Measurements from ENCODE around the gene DENND2D. TPM values are rescaled to one million over a fixed set of nuclear protein-coding genes. Genes with fewer than 3 reads are reported as not detected.

DENND2D gene
- total and polyA plus RNA-seq, 10 of the 15 experiments (the other 5 are each of a cell fraction or from before 2014, with no cell fraction given): 149 to 375 (median 172) TPM

- peak; percentile 6 for TF ChIP-seq EED (IDR thresholded peaks at IDR 0.05; ENCODE audit: low read depth)
- TF ChIP-seq, protein P1, sequence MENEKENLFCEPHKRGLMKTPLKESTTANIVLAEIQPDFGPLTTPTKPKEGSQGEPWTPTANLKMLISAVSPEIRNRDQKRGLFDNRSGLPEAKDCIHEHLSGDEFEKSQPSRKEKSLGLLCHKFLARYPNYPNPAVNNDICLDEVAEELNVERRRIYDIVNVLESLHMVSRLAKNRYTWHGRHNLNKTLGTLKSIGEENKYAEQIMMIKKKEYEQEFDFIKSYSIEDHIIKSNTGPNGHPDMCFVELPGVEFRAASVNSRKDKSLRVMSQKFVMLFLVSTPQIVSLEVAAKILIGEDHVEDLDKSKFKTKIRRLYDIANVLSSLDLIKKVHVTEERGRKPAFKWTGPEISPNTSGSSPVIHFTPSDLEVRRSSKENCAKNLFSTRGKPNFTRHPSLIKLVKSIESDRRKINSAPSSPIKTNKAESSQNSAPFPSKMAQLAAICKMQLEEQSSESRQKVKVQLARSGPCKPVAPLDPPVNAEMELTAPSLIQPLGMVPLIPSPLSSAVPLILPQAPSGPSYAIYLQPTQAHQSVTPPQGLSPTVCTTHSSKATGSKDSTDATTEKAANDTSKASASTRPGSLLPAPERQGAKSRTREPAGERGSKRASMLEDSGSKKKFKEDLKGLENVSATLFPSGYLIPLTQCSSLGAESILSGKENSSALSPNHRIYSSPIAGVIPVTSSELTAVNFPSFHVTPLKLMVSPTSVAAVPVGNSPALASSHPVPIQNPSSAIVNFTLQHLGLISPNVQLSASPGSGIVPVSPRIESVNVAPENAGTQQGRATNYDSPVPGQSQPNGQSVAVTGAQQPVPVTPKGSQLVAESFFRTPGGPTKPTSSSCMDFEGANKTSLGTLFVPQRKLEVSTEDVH (IDR thresholded peaks at IDR 0.05; ENCODE audit: low read depth, partially characterized antibody): peak; percentile 12
- TF ChIP-seq BCL11A (IDR thresholded peaks at IDR 0.05; ENCODE audit: low read depth, low read length): no peak
- no peak for TF ChIP-seq KAT2A (conservative IDR thresholded peaks at IDR 0.05; ENCODE audit: control insufficient read depth, low read depth, low read length)
- no peak for TF ChIP-seq LARP7 (IDR thresholded peaks at IDR 0.05)
- TF ChIP-seq NR2C1 (IDR thresholded peaks at IDR 0.05): no peak
- TF ChIP-seq, protein P2, sequence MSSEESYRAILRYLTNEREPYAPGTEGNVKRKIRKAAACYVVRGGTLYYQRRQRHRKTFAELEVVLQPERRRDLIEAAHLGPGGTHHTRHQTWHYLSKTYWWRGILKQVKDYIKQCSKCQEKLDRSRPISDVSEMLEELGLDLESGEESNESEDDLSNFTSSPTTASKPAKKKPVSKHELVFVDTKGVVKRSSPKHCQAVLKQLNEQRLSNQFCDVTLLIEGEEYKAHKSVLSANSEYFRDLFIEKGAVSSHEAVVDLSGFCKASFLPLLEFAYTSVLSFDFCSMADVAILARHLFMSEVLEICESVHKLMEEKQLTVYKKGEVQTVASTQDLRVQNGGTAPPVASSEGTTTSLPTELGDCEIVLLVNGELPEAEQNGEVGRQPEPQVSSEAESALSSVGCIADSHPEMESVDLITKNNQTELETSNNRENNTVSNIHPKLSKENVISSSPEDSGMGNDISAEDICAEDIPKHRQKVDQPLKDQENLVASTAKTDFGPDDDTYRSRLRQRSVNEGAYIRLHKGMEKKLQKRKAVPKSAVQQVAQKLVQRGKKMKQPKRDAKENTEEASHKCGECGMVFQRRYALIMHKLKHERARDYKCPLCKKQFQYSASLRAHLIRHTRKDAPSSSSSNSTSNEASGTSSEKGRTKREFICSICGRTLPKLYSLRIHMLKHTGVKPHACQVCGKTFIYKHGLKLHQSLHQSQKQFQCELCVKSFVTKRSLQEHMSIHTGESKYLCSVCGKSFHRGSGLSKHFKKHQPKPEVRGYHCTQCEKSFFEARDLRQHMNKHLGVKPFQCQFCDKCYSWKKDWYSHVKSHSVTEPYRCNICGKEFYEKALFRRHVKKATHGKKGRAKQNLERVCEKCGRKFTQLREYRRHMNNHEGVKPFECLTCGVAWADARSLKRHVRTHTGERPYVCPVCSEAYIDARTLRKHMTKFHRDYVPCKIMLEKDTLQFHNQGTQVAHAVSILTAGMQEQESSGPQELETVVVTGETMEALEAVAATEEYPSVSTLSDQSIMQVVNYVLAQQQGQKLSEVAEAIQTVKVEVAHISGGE (CRISPR knock-in tag; IDR thresholded peaks at IDR 0.05): no peak
- no peak for TF ChIP-seq ZZZ3 (IDR thresholded peaks at IDR 0.05; ENCODE audit: control insufficient read depth, insufficient read length, low read depth)
- no peak for TF ChIP-seq ETV6 (conservative IDR thresholded peaks at IDR 0.05 in 1 of 2, IDR thresholded peaks at IDR 0.05 in 1 of 2; ENCODE audit: borderline replicate concordance in 1 of 2, low read depth in 1 of 2)
- TF ChIP-seq PBX3 (IDR thresholded peaks at IDR 0.05; ENCODE audit: insufficient replicate concordance, low read depth, low read length): no peak
- no peak for TF ChIP-seq EGR1 (IDR thresholded peaks at IDR 0.05; ENCODE audit: borderline replicate concordance in 1 of 2, low read depth in 2 of 2, low read length in 2 of 2)
- no peak for TF ChIP-seq NFXL1 (IDR thresholded peaks at IDR 0.05; ENCODE audit: borderline replicate concordance)
- TF ChIP-seq RELA (IDR thresholded peaks at IDR 0.05; ENCODE audit: borderline replicate concordance, partially characterized antibody): no peak
- TF ChIP-seq ZNF207 (IDR thresholded peaks at IDR 0.05; ENCODE audit: borderline replicate concordance): peak; percentile 1; the same call in 1 of the 2 replicates
- no peak for TF ChIP-seq ASH2L (IDR thresholded peaks at IDR 0.05; ENCODE audit: borderline replicate concordance, low read depth)
- no peak for TF ChIP-seq POLR2AphosphoS2 (IDR thresholded peaks at IDR 0.05; ENCODE audit: low read depth, low read length)
- TF ChIP-seq JUND (IDR thresholded peaks at IDR 0.05; ENCODE audit: low read depth, low read length): no peak
- TF ChIP-seq NR2F1 (conservative IDR thresholded peaks at IDR 0.05): no peak
- TF ChIP-seq RAD51 (IDR thresholded peaks at IDR 0.05): no peak
- no peak for TF ChIP-seq DPF2 (IDR thresholded peaks at IDR 0.05)
- TF ChIP-seq, protein P3, sequence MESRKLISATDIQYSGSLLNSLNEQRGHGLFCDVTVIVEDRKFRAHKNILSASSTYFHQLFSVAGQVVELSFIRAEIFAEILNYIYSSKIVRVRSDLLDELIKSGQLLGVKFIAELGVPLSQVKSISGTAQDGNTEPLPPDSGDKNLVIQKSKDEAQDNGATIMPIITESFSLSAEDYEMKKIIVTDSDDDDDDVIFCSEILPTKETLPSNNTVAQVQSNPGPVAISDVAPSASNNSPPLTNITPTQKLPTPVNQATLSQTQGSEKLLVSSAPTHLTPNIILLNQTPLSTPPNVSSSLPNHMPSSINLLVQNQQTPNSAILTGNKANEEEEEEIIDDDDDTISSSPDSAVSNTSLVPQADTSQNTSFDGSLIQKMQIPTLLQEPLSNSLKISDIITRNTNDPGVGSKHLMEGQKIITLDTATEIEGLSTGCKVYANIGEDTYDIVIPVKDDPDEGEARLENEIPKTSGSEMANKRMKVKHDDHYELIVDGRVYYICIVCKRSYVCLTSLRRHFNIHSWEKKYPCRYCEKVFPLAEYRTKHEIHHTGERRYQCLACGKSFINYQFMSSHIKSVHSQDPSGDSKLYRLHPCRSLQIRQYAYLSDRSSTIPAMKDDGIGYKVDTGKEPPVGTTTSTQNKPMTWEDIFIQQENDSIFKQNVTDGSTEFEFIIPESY (IDR thresholded peaks at IDR 0.05): no peak
- TF ChIP-seq GATAD2B (conservative IDR thresholded peaks at IDR 0.05; ENCODE audit: low read depth): no peak
Measured at GRCh38 chr1:111223126-111223685, 22.8 kb upstream of the DENND2D start (continued).
